Colonic mucosa (tissue), 4 donors: ENCODE data around the gene PPIA. TPM values are rescaled to one million over a fixed set of nuclear protein-coding genes. Genes with fewer than 3 reads are reported as not detected.
"Not testable (repeated sequence)": the region's sequence is repeated elsewhere in the genome, so short reads cannot be mapped to it uniquely, and the experiment has no call there.

ENCODE experiments used
- DNase-seq: peaks from one replicate; pipeline ENCODE4 v3.0.0-alpha.2; 2020
- H3K27ac ChIP-seq: fragments of 200-600 bp; one replicate; pipeline ENCODE4 v1.8.0; 2021
- H3K27me3 ChIP-seq: fragments of 200-600 bp; one replicate; pipeline ENCODE4 v1.8.0; 2021
- H3K36me3 ChIP-seq: fragments of 200-600 bp; one replicate; pipeline ENCODE4 v1.8.0; 2021
- H3K4me1 ChIP-seq: fragments of 200-600 bp; one replicate; pipeline ENCODE4 v1.8.0; 2021; ENCODE audit warnings: mild to moderate bottlenecking
- H3K4me3 ChIP-seq: fragments of 200-600 bp; one replicate; pipeline ENCODE4 v1.8.0; 2021
- H3K9ac ChIP-seq, 2 donors: one replicate each; pipeline ENCODE4 v1.7.0; 2013; ENCODE audit warnings: control low read depth in 2 of 2, low read depth in 2 of 2, low read length in 2 of 2
- H3K9me3 ChIP-seq: fragments of 200-600 bp; one replicate; pipeline ENCODE4 v1.8.0; 2021
- CTCF ChIP-seq: fragments of 200-600 bp; IDR thresholded peaks from one replicate; pipeline ENCODE4 v1.8.0; 2022; ENCODE audit warnings: antibody characterized with exemption, mild to moderate bottlenecking
- intact Hi-C: fragments of 100-400 bp; cut with DNase I; formaldehyde crosslinking; loops from one replicate; pipeline ENCODE4 v1.14.1; 2022
- total RNA-seq, 2 donors: library from RNA; stranded (reverse); fragmentation: NEBNext Ultra II Directional in 1 of 2; extraction: Animal tissue kit (Norgen Biotek cat#: 25700) in 1 of 2; gene quantifications; one replicate each; pipeline ENCODE4 v1.2.1, GENCODE V29; 2021
- donor health status: healthy.
- donor health status: DM: no; HTN: no; CAD: no.
- donor health status: DM: no; HTN: no; CAD: no.

PPIA gene
- total RNA-seq, 2 donors from 2014 or later: 1,435 to 2,110 TPM

DNA sequence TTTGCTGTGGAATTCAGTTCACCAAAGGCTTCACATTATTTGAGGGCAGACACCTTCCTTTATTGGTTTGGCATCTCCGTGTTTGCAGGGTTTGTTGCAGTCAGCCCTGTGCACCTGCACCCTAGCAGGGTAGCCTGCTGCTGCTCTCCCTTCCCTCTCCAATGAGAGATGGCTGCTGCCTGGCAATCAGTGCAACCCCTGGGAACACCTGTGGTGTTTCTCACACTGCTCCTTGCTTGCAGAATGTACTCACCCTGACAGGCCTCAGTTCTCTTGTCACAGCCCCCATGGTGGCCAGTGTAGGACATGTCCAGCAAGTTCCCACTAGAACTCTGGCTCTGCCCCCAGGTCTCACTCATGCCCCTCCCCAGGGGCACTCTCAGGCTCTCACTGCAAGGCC lies 12.1 kb upstream of the PPIA start:
- TF ChIP-seq CTCF: no peak
- H3K27ac ChIP-seq: no peak overlapping the region
- intact Hi-C loops: no loop called here

GRCh38 chr7:44785218-44785617 lies 11.3 kb upstream of the PPIA start:
- intact Hi-C loops, H3K9me3 ChIP-seq, H3K36me3 ChIP-seq, H3K27me3 ChIP-seq, H3K27ac ChIP-seq, H3K4me3 ChIP-seq, H3K9ac ChIP-seq, H3K4me1 ChIP-seq, DNase-seq: not testable (repeated sequence)

More for the DNA sequence above, 12.1 kb upstream of the PPIA start:
- Histone ChIP-seq H3K27me3 (no peaks in the 10 kb centered on the region), H3K4me3 (no peak overlapping the region), H3K36me3 (no peaks in the 10 kb centered on the region), H3K9me3 (no peaks in the 10 kb centered on the region), H3K9ac (no peak overlapping the region), H3K4me1 (no peaks in the 10 kb centered on the region)
- no peak for DNase-seq

DNA sequence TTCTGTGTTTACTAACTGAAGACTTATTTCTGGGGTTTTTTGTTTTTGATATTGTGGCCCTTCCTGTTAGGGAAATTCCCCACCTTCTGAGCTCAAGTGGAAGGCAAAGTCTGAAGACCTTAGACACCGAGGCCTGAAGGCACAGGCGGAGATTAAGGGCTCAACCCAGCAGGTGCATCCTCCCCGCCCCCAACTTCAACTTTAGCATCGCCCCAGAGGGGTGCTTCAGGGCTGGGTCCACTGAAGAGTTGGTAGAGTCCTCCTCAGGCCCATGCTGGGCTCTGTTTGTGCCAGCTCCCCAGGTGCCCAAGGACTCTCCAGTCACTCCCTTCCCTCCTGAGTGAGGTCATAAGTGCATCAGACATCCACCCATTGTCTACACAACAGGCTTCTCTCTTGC lies 9.4 kb upstream of the PPIA start:
- H3K9ac ChIP-seq: no peak overlapping the region
- no peaks in the 10 kb centered on the region for H3K36me3 ChIP-seq
- no peak for DNase-seq
- TF ChIP-seq CTCF: no peak
- no peaks in the 10 kb centered on the region for H3K27me3 ChIP-seq
- intact Hi-C loops: no loop called here
- H3K4me3 ChIP-seq: no peak overlapping the region
- H3K9me3 ChIP-seq: no peaks in the 10 kb centered on the region
- no peaks in the 10 kb centered on the region for H3K4me1 ChIP-seq
- no peak overlapping the region for H3K27ac ChIP-seq

GRCh38 chr7:44787762-44788161 lies 8.7 kb upstream of the PPIA start:
- Histone ChIP-seq H3K9ac (no peak overlapping the region), H3K36me3 (no peaks in the 10 kb centered on the region), H3K27me3 (no peaks in the 10 kb centered on the region), H3K27ac (no peak overlapping the region), H3K4me3 (no peak overlapping the region), H3K9me3 (no peaks in the 10 kb centered on the region), H3K4me1 (no peaks in the 10 kb centered on the region)
- TF ChIP-seq CTCF: no peak
- intact Hi-C loops: no loop called here
- DNase-seq: no peak

DNA sequence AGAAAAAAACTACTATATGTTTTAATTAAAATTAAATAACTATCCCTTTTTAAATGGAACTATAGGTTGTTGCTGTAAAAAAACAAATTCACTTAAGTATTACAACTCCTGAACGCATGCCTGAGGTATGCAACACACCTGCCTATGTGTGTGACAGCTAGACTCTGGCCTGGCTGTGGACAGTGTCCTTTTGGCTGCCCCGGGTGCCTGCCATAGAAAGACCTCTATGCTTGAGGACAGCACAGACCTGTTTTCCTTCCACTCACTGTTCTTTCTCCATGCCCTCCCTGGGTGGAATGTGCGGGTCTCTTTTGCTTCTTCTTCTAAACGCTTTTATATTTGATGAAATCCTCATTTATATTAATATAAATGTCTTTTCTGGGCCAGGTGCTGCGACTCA lies 6.5 kb upstream of the PPIA start:
- no peak overlapping the region for H3K27ac ChIP-seq
- H3K9me3 ChIP-seq: no peaks in the 10 kb centered on the region
- H3K9ac ChIP-seq: no peak overlapping the region
- no peaks in the 10 kb centered on the region for H3K4me1 ChIP-seq
- H3K27me3 ChIP-seq: no peaks in the 10 kb centered on the region
- no peaks in the 10 kb centered on the region for H3K36me3 ChIP-seq
- H3K4me3 ChIP-seq: no peak overlapping the region
- DNase-seq: no peak
- TF ChIP-seq CTCF: no peak
- intact Hi-C loops: no loop called here

- DNase-seq: no peak
- TF ChIP-seq CTCF: no peak
- H3K27me3 ChIP-seq: no peaks in the 10 kb centered on the region
- H3K36me3 ChIP-seq: no peaks in the 10 kb centered on the region
- H3K9ac ChIP-seq: no peak overlapping the region
- no peaks in the 10 kb centered on the region for H3K4me1 ChIP-seq
- intact Hi-C loops: no loop called here
- no peaks in the 10 kb centered on the region for H3K9me3 ChIP-seq
- no peak overlapping the region for H3K27ac ChIP-seq
- no peak overlapping the region for H3K4me3 ChIP-seq
Observed at GRCh38 chr7:44791278-44792219, 4.9 kb upstream of the PPIA start.
